ENCODE measurements around the gene BRINP3. TPM values are rescaled to one million over a fixed set of nuclear protein-coding genes. Genes with fewer than 3 reads are reported as not detected.

The BRINP3 gene
- total RNA-seq, 1 donor: under 0.01 TPM

GRCh38 chr1:190453550-190453949, 24.1 kb downstream of the BRINP3 start:
- DNase-seq (ENCODE audit: low read depth in 2 of 3, low spot score in 2 of 3): peak in 1 of 3 donors; percentile 1

GRCh38 chr1:190452272-190452848, 25.3 kb downstream of the BRINP3 start:
- no peak for DNase-seq (ENCODE audit: low read depth in 2 of 3, low spot score in 2 of 3)

GRCh38 chr1:190444464-190444863, 33.2 kb downstream of the BRINP3 start:
- no peak for DNase-seq (ENCODE audit: low read depth in 2 of 3, low spot score in 2 of 3)

GRCh38 chr1:190439447-190439846, 38.2 kb downstream of the BRINP3 start:
- no peak for DNase-seq (ENCODE audit: low read depth in 2 of 3, low spot score in 2 of 3)

- DNase-seq (ENCODE audit: low read depth in 2 of 3, low spot score in 2 of 3): peak in 1 of 3 donors; percentile 2
Observed at GRCh38 chr1:190436615-190437014, 41.0 kb downstream of the BRINP3 start.

GRCh38 chr1:190429932-190430331, 47.7 kb downstream of the BRINP3 start:
- no peak for DNase-seq (ENCODE audit: low read depth in 2 of 3, low spot score in 2 of 3)

GRCh38 chr1:190429141-190429540, 48.5 kb downstream of the BRINP3 start:
- DNase-seq (ENCODE audit: low read depth in 2 of 3, low spot score in 2 of 3): no peak

GRCh38 chr1:190416239-190416638, 61.4 kb downstream of the BRINP3 start:
- DNase-seq (ENCODE audit: low read depth in 2 of 3, low spot score in 2 of 3): no peak

- DNase-seq (ENCODE audit: low read depth in 2 of 3, low spot score in 2 of 3): no peak
Observed at GRCh38 chr1:190413142-190413541, 64.5 kb downstream of the BRINP3 start.

GRCh38 chr1:190403402-190403801, 74.3 kb downstream of the BRINP3 start:
- DNase-seq (ENCODE audit: low read depth in 2 of 3, low spot score in 2 of 3): no peak

GRCh38 chr1:190399233-190399632, 78.4 kb downstream of the BRINP3 start:
- no peak for DNase-seq (ENCODE audit: low read depth in 2 of 3, low spot score in 2 of 3)

- no peak for DNase-seq (ENCODE audit: low read depth in 2 of 3, low spot score in 2 of 3)
Observed at GRCh38 chr1:190391582-190391981, 86.1 kb downstream of the BRINP3 start.

- no peak for DNase-seq (ENCODE audit: low read depth in 2 of 3, low spot score in 2 of 3)
Observed at GRCh38 chr1:190377991-190378390, 99.7 kb downstream of the BRINP3 start.

GRCh38 chr1:190377294-190377693, 100.4 kb downstream of the BRINP3 start:
- DNase-seq (ENCODE audit: low read depth in 2 of 3, low spot score in 2 of 3): no peak

- no peak for DNase-seq (ENCODE audit: low read depth in 2 of 3, low spot score in 2 of 3)
Observed at GRCh38 chr1:190376044-190376443, 101.6 kb downstream of the BRINP3 start.

GRCh38 chr1:190373705-190374336, 103.8 kb downstream of the BRINP3 start:
- DNase-seq (ENCODE audit: low read depth in 2 of 3, low spot score in 2 of 3): peak in 2 of 3 donors; percentile 3 to 4

GRCh38 chr1:190367200-190367599, 110.5 kb downstream of the BRINP3 start:
- no peak for DNase-seq (ENCODE audit: low read depth in 2 of 3, low spot score in 2 of 3)

- no peak for DNase-seq (ENCODE audit: low read depth in 2 of 3, low spot score in 2 of 3)
Observed at GRCh38 chr1:190365283-190365682, 112.4 kb downstream of the BRINP3 start.

- DNase-seq (ENCODE audit: low read depth in 2 of 3, low spot score in 2 of 3): no peak
Observed at GRCh38 chr1:190353538-190354101, 124.0 kb downstream of the BRINP3 start.

GRCh38 chr1:190344454-190344853, 133.2 kb downstream of the BRINP3 start:
- no peak for DNase-seq (ENCODE audit: low read depth in 2 of 3, low spot score in 2 of 3)

GRCh38 chr1:190338829-190339228, 138.8 kb downstream of the BRINP3 start:
- no peak for DNase-seq (ENCODE audit: low read depth in 2 of 3, low spot score in 2 of 3)

- DNase-seq (ENCODE audit: low read depth in 2 of 3, low spot score in 2 of 3): no peak
Observed at GRCh38 chr1:190328871-190329270, 148.8 kb downstream of the BRINP3 start.
